GM18858 (cell line): ENCODE data around the gene DIP2A.

Experiments used
- ATAC-seq: cut with Tn5 transposase; IDR thresholded peaks from one replicate; pipeline ENCODE4 v1.9.1; 2021; ENCODE audit not compliant: unreplicated experiment

DIP2A gene

GRCh38 chr21:46458315-46459023 lies at the start of gene DIP2A:
DIP2A (plus strand) TSS chr21:46458891; CDS start chr21:46459132, 241 bp downstream.
- ATAC-seq = peak; percentile 93

GRCh38 chr21:46409641-46410406 lies 48.9 kb upstream of the DIP2A start:
- no peak for ATAC-seq

- ATAC-seq = no peak
These were observed 48.2 kb upstream of the DIP2A start for GRCh38 chr21:46410516-46410915.

GRCh38 chr21:46411236-46411635 lies 47.5 kb upstream of the DIP2A start:
- ATAC-seq = no peak

GRCh38 chr21:46411691-46412090 lies 47.0 kb upstream of the DIP2A start:
- no peak for ATAC-seq

- no peak for ATAC-seq
These were observed 45.9 kb upstream of the DIP2A start for GRCh38 chr21:46412521-46413364.

- no peak for ATAC-seq
These were observed 45.4 kb upstream of the DIP2A start for GRCh38 chr21:46413365-46413696.

- ATAC-seq = no peak
These were observed 43.8 kb upstream of the DIP2A start for GRCh38 chr21:46414965-46415275.

GRCh38 chr21:46416551-46416950 lies 42.1 kb upstream of the DIP2A start:
- ATAC-seq = no peak

- no peak for ATAC-seq
These were observed 40.3 kb upstream of the DIP2A start for GRCh38 chr21:46418265-46418946.

GRCh38 chr21:46420241-46421190 lies 38.2 kb upstream of the DIP2A start:
- ATAC-seq = no peak

- ATAC-seq = no peak
These were observed 37.4 kb upstream of the DIP2A start for GRCh38 chr21:46421191-46421750.

GRCh38 chr21:46421756-46422555 lies 36.7 kb upstream of the DIP2A start:
- ATAC-seq = no peak

GRCh38 chr21:46422636-46423241 lies 36.0 kb upstream of the DIP2A start:
- no peak for ATAC-seq

GRCh38 chr21:46423546-46424038 lies 35.1 kb upstream of the DIP2A start:
- no peak for ATAC-seq

- no peak for ATAC-seq
These were observed 34.6 kb upstream of the DIP2A start for GRCh38 chr21:46424039-46424591.

GRCh38 chr21:46424621-46425020 lies 34.1 kb upstream of the DIP2A start:
- ATAC-seq = no peak

GRCh38 chr21:46425041-46425440 lies 33.6 kb upstream of the DIP2A start:
- no peak for ATAC-seq
